PC-9 (cell line): ENCODE data around the gene TMPO.

Experiments
- CTCF ChIP-seq: fragments of 200-600 bp; sonication (generic); conservative IDR thresholded peaks from 2 replicates; pipeline ENCODE4 v1.6.1; 2017; ENCODE audit warnings: mixed run types, antibody characterized with exemption, mild to moderate bottlenecking, moderate library complexity
- EZH2 ChIP-seq: fragments of 200-600 bp; sonication (generic); IDR thresholded peaks from 2 replicates; pipeline ENCODE4 v1.8.0; 2017; ENCODE audit warnings: antibody characterized with exemption, low read depth

GRCh38 chr12:98492580-98493140, 22.7 kb upstream of the TMPO start:
- TF ChIP-seq CTCF (no peak), EZH2 (no peak)
